H1 (cell line): Measurements from ENCODE around the gene KATNBL1. TPM values are rescaled to one million over a fixed set of nuclear protein-coding genes. Genes with fewer than 3 reads are reported as not detected.

Experiments used
- CTCF ChIA-PET: fragments of 300-600 bp; sonication (Branson Sonifier 250); formaldehyde crosslinking; loops from one replicate; lab custom pipeline; 2021; ENCODE audit not compliant: partially characterized antibody; lab: Charles Lee
- POLR2A ChIA-PET: fragments of 300-600 bp; sonication (Branson Sonifier 250); formaldehyde crosslinking; loops from one replicate; lab custom pipeline; 2021; ENCODE audit warnings: inconsistent platforms; ENCODE audit not compliant: partially characterized antibody; lab: Charles Lee
- DNase-seq, 2 experiments: peaks; one replicate each; pipeline versions ENCODE4 v3.0.0 to v3.0.0-alpha.2; 2010 to 2022; ENCODE audit warnings: low spot score in 2 of 2, low read depth in 1 of 2, mixed read lengths in 1 of 2
- FAIRE-seq: peaks from 2 replicates; lab custom pipeline; 2011; peaks lifted over from hg19 to GRCh38; lab: Jason Lieb, UNC
- H2AFZ ChIP-seq: 2 replicates; pipeline ENCODE4 v1.8.1; 2012; ENCODE audit warnings: low read length, inconsistent platforms
- H2AK5ac ChIP-seq: 2 replicates; pipeline ENCODE4 v1.6.1; 2013; ENCODE audit warnings: low read depth, low read length
- H2BK120ac ChIP-seq: replicated peaks from 2 replicates; pipeline ENCODE3; 2013; ENCODE audit warnings: low read depth, low read length, inconsistent platforms
- H2BK12ac ChIP-seq: 2 replicates; pipeline ENCODE4 v1.6.1; 2013; ENCODE audit warnings: low read depth, low read length
- H2BK15ac ChIP-seq: 2 replicates; pipeline ENCODE4 v1.6.1; 2013; ENCODE audit warnings: low read length
- H2BK20ac ChIP-seq: 2 replicates; pipeline ENCODE4 v1.6.1; 2013; ENCODE audit warnings: low read length
- H2BK5ac ChIP-seq: 2 replicates; pipeline ENCODE4 v1.6.1; 2013; ENCODE audit warnings: low read depth, low read length
- H3K14ac ChIP-seq: 2 replicates; pipeline ENCODE4 v1.6.1; 2013; ENCODE audit warnings: inconsistent platforms; ENCODE audit not compliant: insufficient read length
- H3K18ac ChIP-seq: 2 replicates; pipeline ENCODE4 v1.6.1; 2013; ENCODE audit warnings: low read length; ENCODE audit errors: extremely low read depth
- H3K23ac ChIP-seq: 2 replicates; pipeline ENCODE4 v1.6.1; 2013; ENCODE audit warnings: inconsistent platforms; ENCODE audit not compliant: insufficient read length
- H3K23me2 ChIP-seq: 2 replicates; pipeline ENCODE4 v1.6.1; 2013; ENCODE audit warnings: low read depth, low read length
- H3K27ac ChIP-seq: 2 replicates; pipeline ENCODE4 v1.6.1; 2011; ENCODE audit warnings: low read depth, low read length, inconsistent platforms
- H3K27me3 ChIP-seq, 4 experiments: replicated peaks in 1 of 4; 1 replicate in 1 of 4; 2 replicates in 3 of 4; pipeline versions ENCODE4 v1.6.1 to v1.8.1; 2011 to 2013; ENCODE audit warnings: low read length in 3 of 4, mild to moderate bottlenecking in 3 of 4, inconsistent platforms in 2 of 4, mixed read lengths in 2 of 4, moderate library complexity in 1 of 4; ENCODE audit not compliant: control insufficient read depth in 3 of 4, insufficient read depth in 3 of 4; ENCODE audit errors: extremely low read depth in 1 of 4
- H3K36me3 ChIP-seq, 4 experiments: 2 replicates each; pipeline versions ENCODE4 v1.6.1 to v1.8.1; 2011 to 2013; ENCODE audit warnings: mild to moderate bottlenecking in 4 of 4, low read length in 3 of 4, moderate library complexity in 2 of 4, control low read depth in 1 of 4, inconsistent platforms in 1 of 4; ENCODE audit not compliant: insufficient read depth in 4 of 4, control insufficient read depth in 2 of 4
- H3K4ac ChIP-seq: replicated peaks from 2 replicates; pipeline ENCODE3; 2013; ENCODE audit warnings: low read length, low read depth, mixed read lengths, inconsistent platforms; ENCODE audit not compliant: insufficient read length
- H3K4me1 ChIP-seq, 4 experiments: replicated peaks in 1 of 4; 1 replicate in 1 of 4; 2 replicates in 3 of 4; pipeline versions ENCODE4 v1.6.1 to v1.8.1; 2011 to 2013; ENCODE audit warnings: low read length in 3 of 4, inconsistent platforms in 2 of 4, mixed read lengths in 1 of 4; ENCODE audit not compliant: insufficient read depth in 4 of 4, control insufficient read depth in 3 of 4
- H3K4me2 ChIP-seq, 2 experiments: 2 replicates each; pipeline versions ENCODE4 v1.6.1 to v1.8.1; 2011 to 2013; ENCODE audit warnings: low read depth in 2 of 2, low read length in 2 of 2, control low read depth in 1 of 2, inconsistent platforms in 1 of 2, mild to moderate bottlenecking in 1 of 2; ENCODE audit not compliant: insufficient read depth in 1 of 2
- H3K4me3 ChIP-seq, 4 experiments: fragments of 200-600, 300-600 bp in 1 of 4; sonication (generic), shearing (Covaris generic), sonication (Bioruptor Twin) in 1 of 4; 2 replicates each; pipeline versions ENCODE4 v1.5.1 to v1.8.1; 2011 to 2016; ENCODE audit warnings: low read length in 4 of 4, low read depth in 3 of 4, control low read depth in 2 of 4, inconsistent platforms in 2 of 4, mild to moderate bottlenecking in 2 of 4, mixed read lengths in 1 of 4, moderate library complexity in 1 of 4; ENCODE audit not compliant: insufficient read depth in 2 of 4; ENCODE audit errors: extremely low read depth in 1 of 4
- H3K56ac ChIP-seq: replicated peaks from 2 replicates; pipeline ENCODE3; 2013; ENCODE audit warnings: low read depth, mild to moderate bottlenecking, mixed read lengths, low read length, inconsistent platforms; ENCODE audit not compliant: insufficient read length
- H3K79me1 ChIP-seq: 2 replicates; pipeline ENCODE4 v1.6.1; 2013; ENCODE audit warnings: low read depth, low read length, control low read depth
- H3K79me2 ChIP-seq, 2 experiments: 2 replicates each; pipeline versions ENCODE4 v1.6.1 to v1.8.1; 2012 to 2013; ENCODE audit warnings: low read length in 2 of 2, mild to moderate bottlenecking in 2 of 2, inconsistent platforms in 1 of 2; ENCODE audit not compliant: insufficient read depth in 2 of 2, control insufficient read depth in 1 of 2
- H3K9ac ChIP-seq, 4 experiments: replicated peaks in 1 of 4; 1 replicate in 1 of 4; 2 replicates in 3 of 4; pipeline versions ENCODE4 v1.6.1 to v1.8.1; 2011 to 2013; ENCODE audit warnings: low read depth in 3 of 4, low read length in 3 of 4, control low read depth in 2 of 4, mild to moderate bottlenecking in 2 of 4, moderate library complexity in 2 of 4, inconsistent platforms in 1 of 4; ENCODE audit errors: extremely low read depth in 1 of 4
- H3K9me3 ChIP-seq, 2 experiments: 2 replicates each; pipeline versions ENCODE4 v1.6.1 to v1.8.1; 2012 to 2013; ENCODE audit warnings: mild to moderate bottlenecking in 2 of 2, moderate library complexity in 2 of 2, control low read depth in 1 of 2, inconsistent platforms in 1 of 2, low read depth in 1 of 2, low read length in 1 of 2, mixed read lengths in 1 of 2; ENCODE audit not compliant: insufficient read depth in 2 of 2
- H4K20me1 ChIP-seq, 2 experiments: replicated peaks in 1 of 2; 2 replicates each; pipeline versions ENCODE3 to v1.8.1; 2011 to 2013; ENCODE audit warnings: inconsistent platforms in 2 of 2, low read length in 2 of 2, mild to moderate bottlenecking in 1 of 2; ENCODE audit not compliant: insufficient read depth in 2 of 2, control insufficient read depth in 1 of 2
- H4K5ac ChIP-seq: 2 replicates; pipeline ENCODE4 v1.6.1; 2013; ENCODE audit warnings: low read length, low read depth, mixed read lengths, inconsistent platforms; ENCODE audit not compliant: insufficient read length
- H4K8ac ChIP-seq: 2 replicates; pipeline ENCODE4 v1.8.0; 2013; ENCODE audit warnings: mild to moderate bottlenecking, moderate library complexity, low read length, inconsistent platforms; ENCODE audit not compliant: insufficient read depth; ENCODE audit errors: extremely low read depth
- H4K91ac ChIP-seq: replicated peaks from 2 replicates; pipeline ENCODE3; 2013; ENCODE audit warnings: low read length, mixed read lengths, inconsistent platforms; ENCODE audit not compliant: insufficient read length
- CEBPB ChIP-seq: IDR thresholded peaks from 2 replicates; pipeline ENCODE4 v1.6.1; 2012; ENCODE audit warnings: low read depth, low read length
- JUN ChIP-seq: IDR thresholded peaks from 2 replicates; pipeline ENCODE4 v1.6.1; 2011; ENCODE audit warnings: low read depth, mild to moderate bottlenecking, improper control_type of control experiment, low read length
- KDM1A ChIP-seq: fragments of 200-600, 300-600 bp; sonication (generic); IDR thresholded peaks from 2 replicates; pipeline ENCODE4 v1.7.1; 2016; ENCODE audit warnings: mild to moderate bottlenecking, low read length, borderline replicate concordance
- KDM5A ChIP-seq: fragments of 200-600 bp; IDR thresholded peaks from 2 replicates; pipeline ENCODE4 v1.7.1; 2012; ENCODE audit warnings: mild to moderate bottlenecking, low read length, inconsistent platforms, mixed read lengths
- SAP30 ChIP-seq: fragments of 300-600 bp; sonication (generic); IDR thresholded peaks from 2 replicates; pipeline ENCODE4 v1.7.1; 2012; ENCODE audit warnings: low read length, moderate library complexity, mild to moderate bottlenecking, inconsistent platforms; ENCODE audit not compliant: insufficient read depth, insufficient replicate concordance
- TAF1 ChIP-seq: IDR thresholded peaks from 2 replicates; pipeline ENCODE4 v1.6.1; 2011; ENCODE audit warnings: mild to moderate bottlenecking, low read depth, low read length
- WGBS, 2 experiments: shearing (Covaris generic) in 1 of 2; methylation state at CpG; one replicate each; pipeline versions ENCODE4 v1.1.6 to v1.1.7; 2013 to 2015; ENCODE audit warnings: low lambda C conversion rate in 2 of 2, mixed read lengths in 2 of 2, inconsistent platforms in 1 of 2, low coverage in 1 of 2, missing lambda C conversion rate in 1 of 2; ENCODE audit not compliant: insufficient replicate concordance in 2 of 2, insufficient coverage in 1 of 2, insufficient read length in 1 of 2; ENCODE audit errors: extremely low coverage in 1 of 2, missing lambda C conversion rate in 1 of 2; 5-methylcytosine and 5-hydroxymethylcytosine counted together
- polyA plus RNA-seq, 7 experiments: library from polyadenylated mRNA; depleted of rRNA in 3 of 7; stranded (reverse) in 5 of 7; unstranded in 2 of 7; fragments of >200 nt in 5 of 7; fragments of 200-250 nt in 2 of 7; gene quantifications; 1 replicate in 5 of 7; 2 replicates in 1 of 7; 4 replicates in 1 of 7; pipeline versions ENCODE4 v1.2.1 to v1.2.3, GENCODE V29; 2011 to 2013; ENCODE audit warnings: missing spikeins in 2 of 7, mixed read lengths in 2 of 7
- total RNA-seq: library from RNA; stranded (reverse); fragmentation: NEBNext Ultra II Directional; extraction: Animal tissue kit (Norgen Biotek cat#: 25700); gene quantifications from 2 replicates; pipeline ENCODE4 v1.2.1, GENCODE V29; 2021

KATNBL1 gene
- total and polyA plus RNA-seq, 2 of the 8 experiments (the other 6 are each of a cell fraction or from before 2014, with no cell fraction given) = 14.2 to 51.4 TPM

DNA sequence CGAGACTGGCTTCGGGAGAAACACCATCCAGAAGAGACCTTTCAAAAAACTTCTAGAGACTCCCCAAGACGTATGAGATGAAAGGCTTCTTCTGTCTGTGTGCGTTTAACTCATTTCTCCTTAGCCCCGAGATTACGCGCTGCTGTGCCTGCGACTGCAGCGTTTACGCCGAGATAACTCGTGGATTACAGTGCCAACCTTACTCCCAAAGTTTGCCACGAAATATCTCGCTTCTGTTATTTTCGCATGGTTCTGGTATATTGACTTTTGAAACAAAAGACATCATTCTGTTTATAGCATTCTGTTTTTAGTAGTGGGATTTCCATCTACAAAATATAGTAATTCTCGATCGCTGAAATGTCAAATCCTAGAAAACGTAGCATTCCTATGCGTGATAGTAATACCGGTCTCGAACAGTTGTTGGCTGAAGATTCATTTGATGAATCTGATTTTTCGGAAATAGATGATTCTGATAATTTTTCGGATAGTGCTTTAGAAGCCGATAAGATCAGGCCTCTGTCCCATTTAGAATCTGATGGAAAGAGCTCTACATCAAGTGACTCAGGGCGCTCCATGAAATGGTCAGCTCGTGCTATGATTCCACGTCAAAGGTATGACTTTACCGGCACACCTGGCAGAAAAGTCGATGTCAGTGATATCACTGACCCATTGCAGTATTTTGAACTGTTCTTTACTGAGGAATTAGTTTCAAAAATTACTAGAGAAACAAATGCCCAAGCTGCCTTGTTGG lies 107.5 kb downstream of the KATNBL1 start:
- DNase-seq (no peak), FAIRE-seq (no peak)
- Histone ChIP-seq H3K4ac (no peak overlapping the region), H4K20me1 (no peaks in the 10 kb centered on the region), H4K91ac (no peak overlapping the region), H3K27me3 (no peaks in the 10 kb centered on the region), H3K4me3 (peak overlapping the region; percentile 84 to 100 (median 98)), H3K56ac (no peak overlapping the region), H3K4me2 (peak overlapping the region; percentile 77 to 93), H3K14ac (no peak overlapping the region), H3K36me3 (no peaks in the 10 kb centered on the region), H2AK5ac (no peak overlapping the region), H3K79me2 (peaks cover 0 to 35% of the 10 kb centered on the region in 2 experiments; a peak in 2 of 4 replicates), H2BK5ac (peak overlapping the region; percentile 67; the same call in 1 of the 2 replicates), H2AFZ (peak overlapping the region; percentile 87), H3K4me1 (peaks cover 0 to 4% (median 0%) of the 10 kb centered on the region in 4 experiments; a peak in 2 of 7 replicates), H2BK120ac (no peak overlapping the region), H2BK20ac (no peak overlapping the region), H3K23me2 (peaks cover 8% of the 10 kb centered on the region), H2BK15ac (no peak overlapping the region), H4K8ac (peak overlapping the region; percentile 69; the same call in 1 of the 2 replicates), H3K27ac (no peak overlapping the region), H3K9ac (peak overlapping the region in 3 of 4 experiments; percentile 26 to 72 (median 48); a peak in 4 of 7 replicates), H2BK12ac (0 out of 2 replicates have a peak overlapping the region, but pooled peaks have one; percentile 23), H3K18ac (no peak overlapping the region), H3K79me1 (no peaks in the 10 kb centered on the region), H4K5ac (no peak overlapping the region), H3K23ac (no peak overlapping the region), H3K9me3 (no peaks in the 10 kb centered on the region)
- POLR2A ChIA-PET = interaction anchor here (0.6 to 2.2 kb wide), 6 partner anchors 8 to 343 kb away, joined by 3 to 10 read pairs (median 4); partner anchors contain the start of genes EMC4, KATNBL1 and LPCAT4
- no peak for TF ChIP-seq KDM1A
- TF ChIP-seq JUN = no peak
- peak; percentile 62 for TF ChIP-seq SAP30
- no peak for TF ChIP-seq TAF1
- no peak for TF ChIP-seq KDM5A
- TF ChIP-seq CEBPB = no peak
- WGBS, 2 experiments = 32% methylated on average over 29 of the region's 29 CpGs; no CpG with 5 or more reads in 1 of the 2 experiments
- CTCF ChIA-PET = interaction anchor here (0.7 to 1.3 kb wide), 6 partner anchors 30 to 241 kb away, joined by 3 to 4 read pairs (median 3); partner anchors contain the start of genes KATNBL1, NOP10 and NUTM1
